ENCODE results near the gene FHIT. TPM values are rescaled to one million over a fixed set of nuclear protein-coding genes. Genes with fewer than 3 reads are reported as not detected.
"Not testable (repeated sequence)": the region's sequence is repeated elsewhere in the genome, so short reads cannot be mapped to it uniquely, and the experiment has no call there.

Gene FHIT
- total RNA-seq, 1 donor from 2014 or later: 23.8 TPM

DNA sequence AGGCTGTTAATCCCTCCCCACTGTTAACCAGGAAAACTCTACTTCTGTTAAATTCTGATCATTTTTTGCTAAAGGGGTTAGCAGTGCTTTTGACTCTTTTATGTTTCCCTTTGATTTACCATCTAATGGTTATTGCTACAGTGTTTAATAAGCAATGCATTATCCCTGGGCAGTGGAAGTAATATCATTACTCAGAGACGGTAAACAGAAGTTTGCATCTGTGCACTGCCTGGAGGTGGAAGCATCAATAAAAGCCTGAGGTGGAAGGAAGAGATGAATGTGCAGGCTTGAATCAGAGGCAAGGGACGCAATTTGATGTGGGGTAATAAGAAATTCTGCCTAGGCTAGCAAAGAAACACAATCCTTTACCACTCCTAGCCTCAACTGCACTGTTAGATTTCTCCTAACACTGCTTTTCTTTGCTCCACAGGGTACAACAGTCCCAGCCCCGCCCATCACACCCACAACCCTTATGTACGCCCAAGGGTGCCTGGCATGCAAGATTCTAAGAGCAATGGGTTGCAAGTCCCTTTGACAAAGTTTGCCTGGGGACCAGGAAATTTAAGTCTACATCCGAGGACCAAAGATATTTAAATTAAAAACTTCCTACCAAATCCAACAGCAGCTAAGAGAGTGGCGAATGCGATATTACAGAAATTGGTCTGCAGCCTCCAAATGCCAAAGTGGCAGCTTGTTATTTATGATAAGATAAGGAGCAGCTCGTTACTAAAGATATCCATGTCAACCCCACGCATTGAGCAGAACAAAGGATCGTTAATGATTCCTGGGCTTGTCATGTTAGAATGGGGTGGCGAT is 261.4 kb downstream of the FHIT start:
- Mint-ChIP-seq H3K27me3 (no peaks in the 10 kb centered on the region), H3K36me3 (ENCODE audit: low read depth) (no peaks in the 10 kb centered on the region), H3K4me3 (no peak overlapping the region), H3K4me1 (no peaks in the 10 kb centered on the region), H3K9me3 (no peaks in the 10 kb centered on the region), H3K27ac (no peak overlapping the region)
- no peak for DNase-seq
- intact Hi-C loops (cut with micrococcal nuclease): no loop called here

GRCh38 chr3:60987191-60987590 is 264.1 kb downstream of the FHIT start:
- H3K4me3 Mint-ChIP-seq; H3K4me1 Mint-ChIP-seq; H3K27ac Mint-ChIP-seq; intact Hi-C loops (cut with micrococcal nuclease); H3K9me3 Mint-ChIP-seq; H3K27me3 Mint-ChIP-seq; DNase-seq; H3K36me3 Mint-ChIP-seq (ENCODE audit: low read depth): not testable (repeated sequence)

- no peaks in the 10 kb centered on the region for H3K36me3 Mint-ChIP-seq (ENCODE audit: low read depth)
- no peaks in the 10 kb centered on the region for H3K9me3 Mint-ChIP-seq
- no peak for DNase-seq
- intact Hi-C loops (cut with micrococcal nuclease): no loop called here
- H3K27me3 Mint-ChIP-seq: no peaks in the 10 kb centered on the region
- no peak overlapping the region for H3K27ac Mint-ChIP-seq
- H3K4me1 Mint-ChIP-seq: no peaks in the 10 kb centered on the region
- H3K4me3 Mint-ChIP-seq: no peak overlapping the region
Measured at GRCh38 chr3:60986552-60986951, 264.7 kb downstream of the FHIT start.

DNA sequence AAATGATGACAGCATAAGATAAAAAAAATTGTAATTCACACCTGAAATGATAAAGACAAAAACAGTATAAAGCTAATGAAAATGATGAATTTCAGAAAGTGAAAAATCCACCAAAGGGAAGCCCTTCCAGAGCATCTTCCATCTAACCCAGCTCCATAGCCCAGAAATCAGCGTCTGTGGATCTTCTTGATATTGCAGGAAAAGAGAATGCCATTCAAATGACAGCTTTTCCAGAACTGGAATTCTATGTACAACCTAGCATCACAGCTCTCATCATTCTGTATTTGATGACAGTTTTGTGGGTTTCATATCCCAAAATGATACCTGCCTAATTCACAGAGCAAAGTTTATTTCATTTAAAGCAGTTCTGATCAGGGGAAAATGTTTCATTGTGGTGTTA is 267.3 kb downstream of the FHIT start:
- peaks cover 3% of the 10 kb centered on the region for H3K9me3 Mint-ChIP-seq
- no peak overlapping the region for H3K4me3 Mint-ChIP-seq
- peaks cover 3% of the 10 kb centered on the region for H3K4me1 Mint-ChIP-seq
- intact Hi-C loops (cut with micrococcal nuclease): no loop called here
- no peak for DNase-seq
- no peak overlapping the region for H3K27ac Mint-ChIP-seq
- H3K36me3 Mint-ChIP-seq (ENCODE audit: low read depth): no peaks in the 10 kb centered on the region
- H3K27me3 Mint-ChIP-seq: no peaks in the 10 kb centered on the region

DNA sequence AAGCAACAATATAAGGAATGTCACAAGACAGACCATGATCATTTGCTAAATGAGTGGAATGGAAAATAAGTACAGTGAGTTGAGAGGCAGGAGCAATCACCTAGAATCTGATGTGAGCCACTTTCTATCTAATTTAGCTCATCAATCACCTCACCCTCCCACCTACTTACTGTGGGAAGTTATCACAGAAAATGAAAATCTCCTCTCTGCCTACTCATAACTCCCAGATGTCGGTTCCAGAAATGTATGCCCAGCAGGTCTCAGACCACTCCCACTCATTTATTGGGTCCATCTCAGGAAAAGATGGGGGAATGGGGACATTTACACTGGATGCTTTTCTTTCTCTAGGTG is 270.9 kb downstream of the FHIT start:
- DNase-seq: no peak
- H3K36me3 Mint-ChIP-seq (ENCODE audit: low read depth): no peaks in the 10 kb centered on the region
- H3K9me3 Mint-ChIP-seq: peaks cover 3% of the 10 kb centered on the region
- H3K27me3 Mint-ChIP-seq: no peaks in the 10 kb centered on the region
- peaks cover 3% of the 10 kb centered on the region for H3K4me1 Mint-ChIP-seq
- intact Hi-C loops (cut with micrococcal nuclease): no loop called here
- no peak overlapping the region for H3K4me3 Mint-ChIP-seq
- H3K27ac Mint-ChIP-seq: no peak overlapping the region

- Mint-ChIP-seq H3K27me3 (no peaks in the 10 kb centered on the region), H3K4me1 (peaks cover 3% of the 10 kb centered on the region), H3K9me3 (peaks cover 3% of the 10 kb centered on the region), H3K4me3 (no peak overlapping the region), H3K36me3 (ENCODE audit: low read depth) (no peaks in the 10 kb centered on the region), H3K27ac (no peak overlapping the region)
- DNase-seq: no peak
- intact Hi-C loops (cut with micrococcal nuclease): no loop called here
Measured at GRCh38 chr3:60979461-60980341, 271.6 kb downstream of the FHIT start.

DNA sequence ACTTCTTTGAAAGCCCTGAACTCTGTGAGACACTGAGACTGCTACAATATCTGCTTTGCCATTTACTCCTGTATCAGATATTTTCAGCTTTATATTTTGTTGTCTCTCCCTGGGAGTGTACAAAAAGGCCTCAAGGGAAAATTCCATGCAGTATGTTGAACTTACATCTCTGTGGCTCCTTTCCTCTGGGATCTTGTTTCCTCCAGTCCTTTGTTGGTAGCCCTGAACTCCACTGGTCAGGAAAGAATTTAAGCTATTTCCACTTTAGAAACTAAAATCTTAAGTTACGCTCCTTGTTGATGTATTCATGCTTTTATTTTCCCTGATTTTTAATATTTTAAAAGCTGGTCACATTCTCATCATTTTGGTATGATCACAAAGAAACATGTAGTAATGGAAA is 277.9 kb downstream of the FHIT start:
- Mint-ChIP-seq H3K36me3 (ENCODE audit: low read depth) (no peaks in the 10 kb centered on the region), H3K27me3 (no peaks in the 10 kb centered on the region), H3K4me1 (no peaks in the 10 kb centered on the region), H3K4me3 (no peak overlapping the region), H3K27ac (no peak overlapping the region), H3K9me3 (peaks cover 7% of the 10 kb centered on the region)
- intact Hi-C loops (cut with micrococcal nuclease): no loop called here
- no peak for DNase-seq

GRCh38 chr3:60972599-60972998 is 278.7 kb downstream of the FHIT start:
- Mint-ChIP-seq H3K36me3 (ENCODE audit: low read depth) (no peaks in the 10 kb centered on the region), H3K4me1 (no peaks in the 10 kb centered on the region), H3K27ac (no peak overlapping the region), H3K4me3 (no peak overlapping the region), H3K9me3 (peaks cover 7% of the 10 kb centered on the region), H3K27me3 (no peaks in the 10 kb centered on the region)
- intact Hi-C loops (cut with micrococcal nuclease): no loop called here
- no peak for DNase-seq

GRCh38 chr3:60970850-60971249 is 280.4 kb downstream of the FHIT start:
- no peaks in the 10 kb centered on the region for H3K4me1 Mint-ChIP-seq
- no peaks in the 10 kb centered on the region for H3K27me3 Mint-ChIP-seq
- no peaks in the 10 kb centered on the region for H3K36me3 Mint-ChIP-seq (ENCODE audit: low read depth)
- H3K9me3 Mint-ChIP-seq: peaks cover 7% of the 10 kb centered on the region
- H3K4me3 Mint-ChIP-seq: no peak overlapping the region
- no peak for DNase-seq
- H3K27ac Mint-ChIP-seq: no peak overlapping the region
- intact Hi-C loops (cut with micrococcal nuclease): no loop called here

GRCh38 chr3:60967141-60967540 is 284.1 kb downstream of the FHIT start:
- no peak overlapping the region for H3K27ac Mint-ChIP-seq
- H3K9me3 Mint-ChIP-seq: peaks cover 16% of the 10 kb centered on the region
- H3K36me3 Mint-ChIP-seq (ENCODE audit: low read depth): no peaks in the 10 kb centered on the region
- DNase-seq: no peak
- H3K4me3 Mint-ChIP-seq: no peak overlapping the region
- no peaks in the 10 kb centered on the region for H3K4me1 Mint-ChIP-seq
- intact Hi-C loops (cut with micrococcal nuclease): no loop called here
- H3K27me3 Mint-ChIP-seq: no peaks in the 10 kb centered on the region

- Mint-ChIP-seq H3K4me1 (no peaks in the 10 kb centered on the region), H3K27me3 (no peaks in the 10 kb centered on the region), H3K9me3 (peaks cover 17% of the 10 kb centered on the region), H3K4me3 (no peak overlapping the region), H3K27ac (no peak overlapping the region), H3K36me3 (ENCODE audit: low read depth) (no peaks in the 10 kb centered on the region)
- no peak for DNase-seq
- intact Hi-C loops (cut with micrococcal nuclease): no loop called here
Measured at GRCh38 chr3:60957541-60957940, 293.7 kb downstream of the FHIT start.

GRCh38 chr3:60956729-60957128 is 294.5 kb downstream of the FHIT start:
- no peak overlapping the region for H3K4me3 Mint-ChIP-seq
- H3K36me3 Mint-ChIP-seq (ENCODE audit: low read depth): no peaks in the 10 kb centered on the region
- no peaks in the 10 kb centered on the region for H3K27me3 Mint-ChIP-seq
- no peaks in the 10 kb centered on the region for H3K4me1 Mint-ChIP-seq
- H3K27ac Mint-ChIP-seq: no peak overlapping the region
- no peak for DNase-seq
- intact Hi-C loops (cut with micrococcal nuclease): no loop called here
- H3K9me3 Mint-ChIP-seq: peaks cover 17% of the 10 kb centered on the region

DNA sequence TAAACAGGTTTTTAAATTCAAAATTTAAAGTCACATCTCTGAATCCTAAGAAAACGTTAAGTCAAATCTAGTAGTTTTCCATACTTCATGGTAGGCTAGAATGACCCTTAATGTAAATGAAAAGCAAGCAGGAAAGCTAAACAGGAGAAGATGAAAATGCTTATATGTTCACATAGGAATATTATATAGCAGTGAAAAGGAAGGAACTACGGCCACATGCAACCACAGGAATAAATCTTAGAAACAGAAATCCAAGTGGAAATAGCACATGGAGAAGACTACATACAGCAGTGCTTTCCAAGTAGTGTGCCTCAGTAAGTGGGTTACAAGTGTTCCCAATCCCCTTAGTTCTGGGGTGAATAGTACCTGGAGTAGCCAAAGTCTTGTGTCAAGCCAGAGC is 296.2 kb downstream of the FHIT start:
- DNase-seq: no peak
- Mint-ChIP-seq H3K27ac (no peak overlapping the region), H3K9me3 (peaks cover 10% of the 10 kb centered on the region), H3K4me1 (no peaks in the 10 kb centered on the region), H3K4me3 (no peak overlapping the region), H3K27me3 (no peaks in the 10 kb centered on the region), H3K36me3 (ENCODE audit: low read depth) (no peaks in the 10 kb centered on the region)
- intact Hi-C loops (cut with micrococcal nuclease): no loop called here

DNA sequence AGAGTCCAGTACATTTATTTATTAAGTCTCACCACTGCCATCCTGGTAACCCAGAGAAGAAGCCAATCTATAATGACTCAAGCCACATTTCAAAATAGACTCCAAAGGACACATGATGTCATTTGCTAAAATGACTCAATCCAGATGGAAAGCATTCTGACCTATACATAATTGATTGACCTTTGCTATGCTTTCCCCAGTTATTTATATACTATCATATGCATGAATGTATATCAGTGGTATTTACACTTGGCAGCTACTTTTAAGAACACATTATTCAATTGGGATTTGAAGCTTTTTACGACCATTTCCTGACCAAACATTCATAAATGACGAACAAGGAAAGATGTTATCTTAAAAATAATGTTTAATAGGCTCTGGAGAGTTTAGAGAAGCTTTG is 297.2 kb downstream of the FHIT start:
- Mint-ChIP-seq H3K27me3 (no peaks in the 10 kb centered on the region), H3K27ac (no peak overlapping the region), H3K36me3 (ENCODE audit: low read depth) (no peaks in the 10 kb centered on the region), H3K9me3 (peaks cover 10% of the 10 kb centered on the region), H3K4me3 (no peak overlapping the region), H3K4me1 (no peaks in the 10 kb centered on the region)
- intact Hi-C loops (cut with micrococcal nuclease): no loop called here
- no peak for DNase-seq
